Choroid plexus epithelial cell (primary cell): ENCODE results near the gene ST8SIA2.

Source experiments
- DNase-seq: peaks from one replicate; pipeline ENCODE4 v3.0.0-alpha.2; 2010; ENCODE audit warnings: low read depth
- H3K4me3 ChIP-seq: 2 replicates; pipeline ENCODE4 v1.5.1; 2011; ENCODE audit warnings: low read depth, mild to moderate bottlenecking, control low read depth, low read length, moderate library complexity
- TF ChIP-seq, protein P1 (sequence below): conservative IDR thresholded peaks from 2 replicates; pipeline ENCODE4 v1.5.1; 2011; ENCODE audit warnings: low read depth, mild to moderate bottlenecking, control low read depth, inconsistent platforms, low read length, moderate library complexity

ST8SIA2 gene

DNA sequence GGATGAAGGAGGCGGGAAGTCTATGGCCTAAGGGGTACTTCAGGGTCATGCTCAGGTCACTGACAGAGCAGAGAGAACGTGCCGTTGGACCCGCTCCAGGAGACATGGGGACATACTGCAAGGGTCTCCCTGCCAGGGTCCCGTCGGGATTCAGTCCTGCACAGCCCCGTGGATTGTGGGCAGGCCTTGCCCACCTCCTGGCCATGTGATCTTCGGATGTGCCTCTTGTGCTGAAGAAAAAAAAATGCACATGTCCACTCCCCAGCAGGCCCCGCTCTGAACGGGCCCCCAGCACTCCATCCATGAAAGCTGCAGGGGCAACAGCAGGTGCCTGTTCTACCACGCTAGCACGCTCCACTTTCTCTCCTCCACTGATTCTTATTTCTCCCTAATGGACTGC, 22.9 kb downstream of the ST8SIA2 start:
- H3K4me3 ChIP-seq, result no peak overlapping the region
- TF ChIP-seq, protein P1, sequence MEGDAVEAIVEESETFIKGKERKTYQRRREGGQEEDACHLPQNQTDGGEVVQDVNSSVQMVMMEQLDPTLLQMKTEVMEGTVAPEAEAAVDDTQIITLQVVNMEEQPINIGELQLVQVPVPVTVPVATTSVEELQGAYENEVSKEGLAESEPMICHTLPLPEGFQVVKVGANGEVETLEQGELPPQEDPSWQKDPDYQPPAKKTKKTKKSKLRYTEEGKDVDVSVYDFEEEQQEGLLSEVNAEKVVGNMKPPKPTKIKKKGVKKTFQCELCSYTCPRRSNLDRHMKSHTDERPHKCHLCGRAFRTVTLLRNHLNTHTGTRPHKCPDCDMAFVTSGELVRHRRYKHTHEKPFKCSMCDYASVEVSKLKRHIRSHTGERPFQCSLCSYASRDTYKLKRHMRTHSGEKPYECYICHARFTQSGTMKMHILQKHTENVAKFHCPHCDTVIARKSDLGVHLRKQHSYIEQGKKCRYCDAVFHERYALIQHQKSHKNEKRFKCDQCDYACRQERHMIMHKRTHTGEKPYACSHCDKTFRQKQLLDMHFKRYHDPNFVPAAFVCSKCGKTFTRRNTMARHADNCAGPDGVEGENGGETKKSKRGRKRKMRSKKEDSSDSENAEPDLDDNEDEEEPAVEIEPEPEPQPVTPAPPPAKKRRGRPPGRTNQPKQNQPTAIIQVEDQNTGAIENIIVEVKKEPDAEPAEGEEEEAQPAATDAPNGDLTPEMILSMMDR, result no peak
- DNase-seq, result no peak

DNA sequence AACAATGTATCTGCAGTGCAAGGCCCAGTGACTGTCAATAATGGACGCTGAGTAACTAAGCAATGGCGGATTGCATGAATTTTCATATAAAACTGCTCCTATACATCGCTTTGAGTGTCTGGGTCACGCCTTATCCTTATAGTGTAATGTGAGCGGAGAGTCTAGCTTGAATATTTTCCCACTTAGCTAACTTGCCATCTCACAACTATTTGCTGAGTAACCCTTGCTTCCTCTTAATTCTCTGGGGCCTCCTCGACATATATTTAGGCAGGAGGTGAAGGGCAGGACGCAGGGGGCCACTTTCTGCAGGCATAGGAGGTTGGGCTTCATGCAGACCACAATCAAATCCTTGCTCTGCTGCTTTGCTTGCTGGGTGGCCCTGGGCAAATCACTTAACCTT, 24.0 kb downstream of the ST8SIA2 start:
- no peak overlapping the region for H3K4me3 ChIP-seq
- DNase-seq, result no peak
- TF ChIP-seq, protein P1, result no peak

DNA sequence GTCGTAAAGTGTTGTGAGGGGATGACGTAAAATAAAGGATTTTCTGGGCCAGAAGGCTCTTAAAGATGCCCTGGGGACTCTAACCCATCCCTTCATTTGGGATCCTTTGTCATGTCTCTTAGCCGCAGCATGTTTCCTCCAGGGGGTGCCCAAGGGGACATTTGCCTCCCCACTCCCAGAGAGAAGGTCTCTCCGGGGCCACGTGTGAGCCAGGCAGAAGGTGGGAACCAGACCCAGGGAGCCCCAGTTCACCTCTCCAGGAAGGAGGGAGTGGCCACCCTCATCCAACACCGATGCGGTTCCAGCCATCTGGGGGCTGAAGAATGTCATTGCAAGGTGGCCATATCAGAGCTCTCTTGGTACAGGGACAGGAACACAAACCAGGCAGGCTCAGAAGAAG, 25.2 kb downstream of the ST8SIA2 start:
- no peak for DNase-seq
- TF ChIP-seq, protein P1, result no peak

DNA sequence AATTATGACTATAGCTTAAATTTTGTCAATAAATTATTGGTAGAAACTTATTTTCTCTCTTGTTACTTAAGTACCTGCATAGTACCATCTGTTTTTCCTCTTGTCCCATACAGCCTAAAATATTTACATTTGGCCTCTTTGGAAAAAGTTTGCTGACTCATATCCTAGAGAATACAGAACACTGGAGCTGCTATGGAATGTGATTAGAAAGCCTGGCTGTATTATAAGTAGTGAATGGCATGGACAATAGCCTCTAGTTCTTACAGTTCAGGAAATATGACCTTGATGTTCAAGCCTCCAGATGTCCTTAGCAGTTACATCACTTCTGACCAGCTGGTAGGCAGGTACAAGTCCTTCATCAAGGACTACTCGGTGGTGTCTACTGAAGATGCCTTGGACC, 28.3 kb downstream of the ST8SIA2 start:
- H3K4me3 ChIP-seq, result no peak overlapping the region
- DNase-seq, result peak; percentile 1
- TF ChIP-seq, protein P1, result no peak

More for the DNA sequence above, 25.2 kb downstream of the ST8SIA2 start:
- H3K4me3 ChIP-seq, result no peak overlapping the region

DNA sequence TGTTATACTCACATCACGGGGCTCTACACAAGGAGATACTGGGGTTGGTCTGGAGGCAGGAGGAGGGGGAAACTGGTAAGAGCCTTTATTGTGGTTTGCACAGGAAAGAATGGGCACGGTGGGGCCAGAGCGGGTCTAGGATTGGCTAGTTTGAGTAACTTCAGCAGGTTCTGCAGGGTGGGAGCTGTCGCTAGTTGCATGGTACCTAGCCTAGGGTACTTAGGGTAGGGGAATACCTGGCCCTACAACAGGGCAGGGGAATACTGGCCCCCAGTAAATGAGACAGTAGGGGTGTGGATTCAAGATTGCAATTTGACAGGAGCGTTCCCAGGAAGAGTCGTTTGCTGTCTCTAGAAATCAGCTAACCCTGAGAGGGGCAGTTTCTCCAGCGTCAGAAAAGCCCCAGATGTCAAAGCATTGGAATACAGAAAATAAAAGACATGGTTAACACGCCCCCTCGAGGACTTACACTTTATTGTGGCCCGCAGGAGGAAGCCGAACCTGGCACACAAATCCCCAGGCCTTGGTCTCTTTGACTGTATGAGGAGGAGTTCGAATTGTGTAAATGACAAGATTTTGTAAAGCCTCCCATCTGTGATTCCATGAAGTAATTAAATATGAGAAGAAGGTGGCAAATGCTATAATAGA, 32.0 kb downstream of the ST8SIA2 start:
- TF ChIP-seq, protein P1, result no peak
- H3K4me3 ChIP-seq, result no peak overlapping the region
- DNase-seq, result no peak

DNA sequence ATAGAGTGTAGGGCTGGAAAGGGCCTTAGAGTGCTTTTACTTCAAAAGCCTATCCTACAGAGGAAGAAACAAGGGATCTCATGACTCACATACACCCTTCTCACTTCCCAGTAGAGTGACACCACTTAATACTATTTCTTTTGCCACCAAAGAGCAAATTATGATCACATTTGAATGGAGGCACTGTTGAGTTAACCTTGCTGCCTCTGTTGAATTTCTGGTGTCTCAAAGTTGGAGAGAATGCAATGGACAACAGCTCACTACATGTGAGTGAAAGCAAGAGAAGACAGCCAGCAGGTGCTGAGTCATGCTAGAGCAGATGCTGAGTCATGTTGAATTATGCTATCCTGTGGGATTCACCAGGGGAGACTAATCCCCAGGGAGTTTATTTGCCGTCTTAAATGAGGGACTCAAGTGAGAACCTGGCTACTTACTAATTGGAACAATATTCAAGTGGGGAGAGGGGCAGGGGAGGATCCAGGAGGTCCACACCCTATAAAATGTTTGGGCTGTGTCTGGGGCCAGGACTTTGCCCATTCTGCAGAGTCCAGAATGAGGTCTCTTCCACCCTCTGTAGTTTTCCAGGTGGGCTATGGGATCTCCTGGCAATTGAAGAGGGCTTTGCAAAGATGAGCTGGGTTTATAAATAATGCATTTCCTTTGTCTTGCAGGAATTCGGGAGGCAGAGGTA, 35.8 kb downstream of the ST8SIA2 start:
- peak; percentile 26 for DNase-seq
- TF ChIP-seq, protein P1, result no peak

DNA sequence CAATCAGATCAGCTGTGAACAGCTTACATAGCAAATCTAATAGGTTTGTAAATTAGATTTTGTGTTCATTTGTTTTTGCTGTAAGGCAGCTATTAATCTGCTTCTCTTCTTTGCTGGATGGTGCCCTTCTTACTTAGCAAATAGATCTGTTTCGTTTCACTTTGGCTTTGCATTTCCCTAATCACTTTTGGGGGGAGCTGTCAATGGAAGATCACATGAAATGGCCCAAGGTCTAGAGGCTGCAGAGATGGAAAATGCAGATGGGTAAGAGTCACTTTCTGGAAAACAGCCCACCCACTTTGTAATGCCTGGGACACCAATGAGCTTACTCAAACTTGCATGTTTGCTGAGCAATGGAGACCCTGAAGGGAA, 36.4 kb downstream of the ST8SIA2 start:
- TF ChIP-seq, protein P1, result no peak
- H3K4me3 ChIP-seq, result no peak overlapping the region
- no peak for DNase-seq

More for the DNA sequence above, 35.8 kb downstream of the ST8SIA2 start:
- H3K4me3 ChIP-seq, result no peak overlapping the region
